GM18519 (cell line): ENCODE data around the gene FOXL3.
"Not testable (repeated sequence)": the region's sequence is repeated elsewhere in the genome, so short reads cannot be mapped to it uniquely, and the experiment has no call there.

Experiments used
- ATAC-seq: cut with Tn5 transposase; IDR thresholded peaks from one replicate; pipeline ENCODE4 v1.9.1; 2021; ENCODE audit warnings: mild to moderate bottlenecking, moderate library complexity; ENCODE audit not compliant: unreplicated experiment, low FRiP score

The FOXL3 gene

DNA sequence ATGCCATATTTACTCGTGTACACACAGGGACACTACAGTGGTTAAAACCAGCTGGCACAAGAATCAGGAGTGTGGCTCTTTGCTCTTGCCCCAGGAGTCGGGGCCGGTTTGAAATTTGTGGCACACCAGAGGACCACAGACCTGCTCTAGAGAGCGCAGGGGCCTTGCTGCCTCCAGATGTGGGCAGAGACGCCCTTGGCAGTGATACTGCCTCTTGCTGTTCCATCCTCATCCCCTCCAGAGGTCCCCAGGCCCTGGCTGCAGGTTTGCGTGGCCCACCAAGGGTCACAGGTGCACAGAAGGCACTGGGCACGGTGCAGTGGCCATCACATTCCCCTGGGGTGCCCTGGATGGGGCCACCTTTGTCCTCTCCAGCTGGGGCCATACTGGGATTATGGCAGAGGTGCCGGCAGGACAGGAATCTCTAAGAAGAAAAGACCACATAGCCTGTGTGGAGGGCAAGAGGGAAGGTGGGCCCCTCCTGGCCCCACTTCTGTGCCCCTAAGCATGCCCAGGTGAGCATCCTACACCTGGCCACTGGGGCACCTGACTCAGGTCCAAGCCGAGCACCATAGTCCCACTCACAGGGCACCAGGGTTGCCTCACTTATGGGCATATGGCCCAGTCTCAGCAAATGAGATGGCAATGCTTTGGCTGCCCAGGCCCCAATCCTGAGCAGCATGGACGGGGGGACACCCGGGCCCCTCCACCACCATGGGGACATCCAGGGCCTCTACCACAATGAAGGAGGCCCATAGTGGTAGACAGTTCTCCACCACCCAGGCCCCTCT is 45.6 kb downstream of the FOXL3 start:
- no peak for ATAC-seq

DNA sequence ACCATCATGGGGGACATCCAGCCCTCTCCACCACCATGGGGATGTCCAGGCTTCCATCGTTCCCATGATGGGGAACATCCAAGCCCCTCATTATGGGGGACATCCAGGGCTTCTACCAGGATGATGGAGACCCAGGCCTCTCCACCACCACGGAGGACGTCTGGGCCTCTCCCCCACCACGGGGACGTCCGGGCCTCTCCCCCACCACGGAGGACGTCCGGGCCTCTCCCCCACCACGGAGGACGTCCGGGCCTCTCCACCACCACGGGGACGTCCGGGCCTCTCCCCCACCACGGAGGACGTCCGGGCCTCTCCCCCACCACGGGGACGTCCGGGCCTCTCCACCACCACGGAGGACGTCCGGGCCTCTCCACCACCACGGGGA is 46.2 kb downstream of the FOXL3 start:
- not testable (repeated sequence) for ATAC-seq

DNA sequence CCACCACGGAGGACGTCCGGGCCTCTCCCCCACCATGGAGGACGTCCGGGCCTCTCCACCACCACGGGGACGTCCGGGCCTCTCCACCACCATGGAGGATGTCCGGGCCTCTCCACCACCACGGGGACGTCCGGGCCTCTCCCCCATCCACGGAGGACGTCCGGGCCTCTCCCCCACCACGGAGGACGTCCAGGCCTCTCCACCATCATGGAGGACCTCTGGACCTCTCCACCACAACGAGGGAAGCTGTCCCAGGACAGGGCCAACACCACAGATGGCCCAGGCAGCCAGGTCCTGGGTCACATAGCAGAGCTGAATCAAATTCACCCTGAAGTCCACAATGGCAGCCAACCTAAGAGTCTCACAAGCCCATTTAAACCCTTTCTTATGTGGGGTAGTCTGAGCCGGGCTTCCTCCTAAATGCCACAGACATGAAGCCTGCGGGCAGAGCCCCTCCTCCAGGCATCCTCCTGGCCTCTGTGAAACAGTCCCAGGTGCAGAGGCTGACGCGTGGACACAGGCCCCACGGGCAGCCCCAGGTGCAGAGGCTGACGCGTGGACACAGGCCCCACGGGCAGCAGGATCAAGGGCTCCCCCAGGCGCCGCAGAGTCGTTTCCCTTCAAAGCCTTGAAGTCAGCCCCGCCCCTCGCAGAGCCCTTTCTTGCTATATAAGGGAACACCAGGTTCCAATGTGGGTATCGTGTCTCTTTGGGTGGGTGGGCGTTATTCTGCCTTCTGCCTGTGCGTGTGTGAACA is 47.0 kb downstream of the FOXL3 start:
- ATAC-seq: no peak

DNA sequence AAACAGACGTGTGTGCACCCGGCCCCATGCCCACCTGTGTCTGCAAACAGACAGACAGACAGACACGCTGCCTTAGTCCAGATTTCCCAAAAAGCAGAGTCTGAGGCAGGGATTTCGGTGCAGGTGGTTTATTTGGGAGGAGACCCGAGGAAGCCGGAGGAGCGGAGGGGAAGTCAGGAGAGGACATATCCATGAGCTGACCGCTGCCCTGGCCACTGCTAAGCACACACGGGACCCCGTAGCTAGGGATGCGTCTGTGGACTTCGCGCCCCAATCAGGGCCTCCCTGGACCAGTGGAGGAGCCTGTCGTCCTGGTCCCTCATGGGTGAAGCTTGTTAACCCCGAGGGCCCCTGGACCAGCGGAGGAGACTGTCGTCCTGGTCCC is 47.6 kb downstream of the FOXL3 start:
- ATAC-seq: no peak

DNA sequence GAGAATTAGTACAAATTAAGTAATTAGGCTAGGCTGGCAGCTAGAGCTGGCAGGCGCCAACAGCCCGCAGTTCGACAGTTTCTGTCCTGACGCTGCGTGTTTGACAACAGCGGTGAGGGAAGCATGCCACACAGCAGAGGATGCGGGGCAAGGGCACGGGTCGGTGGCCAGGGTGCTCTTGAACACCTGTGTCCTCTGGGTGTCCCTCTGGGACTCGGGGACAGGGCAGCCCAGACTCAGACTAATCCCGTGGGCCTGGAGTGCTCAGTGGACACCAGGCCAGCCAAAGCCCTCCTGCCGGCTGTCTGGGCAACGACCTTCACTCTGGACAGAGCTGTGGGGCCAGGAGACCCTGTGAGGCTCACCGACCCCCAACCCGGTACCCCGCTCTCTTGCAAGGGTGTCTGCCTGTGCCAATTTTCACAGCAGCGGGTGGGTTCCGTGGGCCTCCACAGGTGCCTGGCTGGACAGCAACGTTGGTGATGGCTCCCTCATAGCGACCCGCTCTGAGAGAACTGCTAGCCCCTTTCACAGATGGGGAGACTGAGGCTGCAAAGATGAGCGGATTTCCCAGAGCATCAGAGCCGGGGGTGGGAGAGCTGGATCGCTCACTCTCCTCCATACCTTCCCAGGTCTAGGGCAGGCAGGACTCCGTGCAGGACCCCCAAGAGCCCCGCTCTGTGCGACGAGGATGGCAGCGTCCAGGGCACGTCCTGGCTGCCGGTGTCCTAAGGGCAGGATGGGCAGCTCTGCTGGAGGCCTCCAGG is 48.5 kb downstream of the FOXL3 start:
- no peak for ATAC-seq

DNA sequence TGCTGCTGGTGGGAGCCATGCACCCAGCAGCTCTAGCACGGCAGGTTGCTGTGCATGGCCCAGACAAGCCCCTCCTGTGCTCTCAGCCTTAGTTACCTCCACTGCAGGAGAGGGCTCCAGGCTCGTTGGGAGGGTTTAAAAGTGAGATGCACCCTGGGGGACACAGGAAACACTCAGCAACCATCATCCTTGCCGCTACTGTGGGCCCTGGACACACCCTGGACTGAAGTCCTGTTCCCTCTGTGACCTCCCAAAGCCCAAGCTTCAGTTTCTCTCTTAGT is 49.0 kb downstream of the FOXL3 start:
- no peak for ATAC-seq

DNA sequence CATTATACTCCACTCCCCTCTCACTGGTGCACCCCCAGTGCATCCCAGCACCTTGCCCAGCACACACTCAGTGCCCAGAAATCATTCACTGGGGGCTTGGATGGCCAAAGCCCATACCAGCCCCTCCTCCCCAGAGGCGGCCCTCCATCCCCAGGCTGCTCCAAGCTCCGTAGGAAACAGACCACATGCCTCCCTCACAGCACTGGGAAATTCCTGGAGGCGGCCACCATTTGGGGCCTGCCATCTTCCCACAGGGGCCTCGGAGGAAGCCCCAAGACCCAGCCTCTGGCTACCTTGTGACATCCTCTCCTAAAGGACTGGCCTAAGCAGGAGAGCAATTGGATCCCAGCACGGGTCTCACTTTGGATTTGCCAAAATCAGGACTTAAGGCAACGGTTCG is 49.7 kb downstream of the FOXL3 start:
- ATAC-seq: no peak

DNA sequence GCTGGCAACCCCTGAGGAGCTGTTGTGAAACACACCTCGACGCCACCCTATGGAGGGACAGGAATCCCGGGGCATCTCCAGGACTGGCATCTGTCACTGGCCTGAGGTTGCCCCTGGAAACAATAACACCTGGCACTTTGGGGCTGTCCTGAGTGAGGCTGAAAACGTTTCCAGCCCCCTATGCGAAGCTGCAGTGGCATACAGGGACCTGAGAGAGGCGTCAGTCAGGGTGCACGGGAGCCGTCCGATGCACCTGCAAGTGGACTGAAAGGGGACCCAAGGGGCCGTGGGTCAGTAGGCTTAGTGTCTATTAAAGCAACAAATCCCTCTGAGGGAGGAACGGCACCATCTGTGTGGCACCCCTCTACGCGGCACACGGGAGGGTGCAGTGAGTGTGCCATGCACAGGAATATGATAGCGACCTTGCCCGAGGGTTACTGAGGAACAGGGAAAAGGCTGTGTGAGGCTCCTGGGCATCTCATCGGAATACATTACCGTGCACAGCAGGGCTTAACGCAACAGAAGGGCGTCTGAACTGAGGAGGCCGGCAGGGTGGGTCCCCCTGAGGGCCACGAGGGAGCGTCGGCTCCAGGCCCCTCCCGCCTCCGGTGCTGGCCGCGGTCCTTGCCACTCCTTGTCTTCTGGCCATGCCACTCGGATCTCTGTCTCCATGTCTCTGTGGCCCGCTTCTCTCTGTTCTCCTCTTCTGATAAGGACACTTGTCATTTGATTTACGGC is 50.4 kb downstream of the FOXL3 start:
- ATAC-seq: no peak
